Amygdala (tissue), 56 donors: ENCODE results near the gene SMIM36.
A peak's percentile ranks its signal among the peaks of the same experiment; 100 is the strongest.
"Not testable (repeated sequence)": the region's sequence is repeated elsewhere in the genome, so short reads cannot be mapped to it uniquely, and the experiment has no call there.

ENCODE experiments used
- DNase-seq, 56 donors: peaks; one replicate each; lab custom pipeline; 2025; lab: John Stamatoyannopoulos, UW

The SMIM36 gene

GRCh38 chr17:55458287-55458900 is 52.9 kb downstream of the SMIM36 start:
- DNase-seq = no peak

- no peak for DNase-seq
These were observed 54.7 kb downstream of the SMIM36 start for GRCh38 chr17:55456307-55457240.

- no peak for DNase-seq
These were observed 56.3 kb downstream of the SMIM36 start for GRCh38 chr17:55454906-55455474.

GRCh38 chr17:55453839-55454557 is 57.3 kb downstream of the SMIM36 start:
- DNase-seq = peak in 3 of 56 donors; percentile 13 to 50 (median 16)

GRCh38 chr17:55452139-55452790 is 59.0 kb downstream of the SMIM36 start:
- no peak for DNase-seq

GRCh38 chr17:55451758-55452138 is 59.5 kb downstream of the SMIM36 start:
- no peak for DNase-seq

- DNase-seq = no peak
These were observed 60.0 kb downstream of the SMIM36 start for GRCh38 chr17:55451203-55451641.

GRCh38 chr17:55450232-55450825 is 60.9 kb downstream of the SMIM36 start:
- no peak for DNase-seq

GRCh38 chr17:55448681-55449080 is 62.6 kb downstream of the SMIM36 start:
- DNase-seq = no peak

- no peak for DNase-seq
These were observed 64.6 kb downstream of the SMIM36 start for GRCh38 chr17:55446581-55447205.

GRCh38 chr17:55446004-55446403 is 65.2 kb downstream of the SMIM36 start:
- not testable (repeated sequence) for DNase-seq

GRCh38 chr17:55444471-55445441 is 66.5 kb downstream of the SMIM36 start:
- DNase-seq = no peak

GRCh38 chr17:55443904-55444303 is 67.3 kb downstream of the SMIM36 start:
- no peak for DNase-seq

- DNase-seq = no peak
These were observed 68.1 kb downstream of the SMIM36 start for GRCh38 chr17:55442953-55443683.

GRCh38 chr17:55442462-55442861 is 68.8 kb downstream of the SMIM36 start:
- DNase-seq = no peak

GRCh38 chr17:55441544-55441943 is 69.7 kb downstream of the SMIM36 start:
- DNase-seq = no peak

GRCh38 chr17:55440391-55440790 is 70.9 kb downstream of the SMIM36 start:
- DNase-seq = peak in 4 of 56 donors; percentile 6 to 51 (median 11)
